TTC549 (cell line): ENCODE results near the gene RABEPK.
"Not testable (repeated sequence)": the region's sequence is repeated elsewhere in the genome, so short reads cannot be mapped to it uniquely, and the experiment has no call there.

Experiments used
- FAIRE-seq: peaks from 2 replicates; lab custom pipeline; 2012; peaks lifted over from hg19 to GRCh38; lab: Jason Lieb, UNC

The RABEPK gene

DNA sequence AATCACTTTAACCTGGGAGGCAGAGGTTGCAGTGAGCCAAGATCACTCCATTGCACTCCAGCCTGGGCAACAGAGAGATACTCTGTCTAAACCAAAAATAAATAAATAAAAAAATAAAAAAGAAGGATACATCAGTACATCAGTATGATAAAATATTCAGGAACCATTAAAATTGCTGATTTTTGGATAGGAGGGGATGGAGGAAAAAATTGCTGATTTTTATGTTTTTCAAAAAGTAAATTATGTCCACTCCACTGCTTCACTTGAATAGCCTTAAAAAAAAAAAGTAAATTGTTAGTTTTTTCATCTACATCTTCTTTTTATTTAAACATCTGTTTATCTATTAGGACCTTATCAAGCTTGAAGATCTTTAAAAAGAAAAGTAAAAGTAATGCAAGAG, 53.9 kb downstream of the RABEPK start:
- no peak for FAIRE-seq

DNA sequence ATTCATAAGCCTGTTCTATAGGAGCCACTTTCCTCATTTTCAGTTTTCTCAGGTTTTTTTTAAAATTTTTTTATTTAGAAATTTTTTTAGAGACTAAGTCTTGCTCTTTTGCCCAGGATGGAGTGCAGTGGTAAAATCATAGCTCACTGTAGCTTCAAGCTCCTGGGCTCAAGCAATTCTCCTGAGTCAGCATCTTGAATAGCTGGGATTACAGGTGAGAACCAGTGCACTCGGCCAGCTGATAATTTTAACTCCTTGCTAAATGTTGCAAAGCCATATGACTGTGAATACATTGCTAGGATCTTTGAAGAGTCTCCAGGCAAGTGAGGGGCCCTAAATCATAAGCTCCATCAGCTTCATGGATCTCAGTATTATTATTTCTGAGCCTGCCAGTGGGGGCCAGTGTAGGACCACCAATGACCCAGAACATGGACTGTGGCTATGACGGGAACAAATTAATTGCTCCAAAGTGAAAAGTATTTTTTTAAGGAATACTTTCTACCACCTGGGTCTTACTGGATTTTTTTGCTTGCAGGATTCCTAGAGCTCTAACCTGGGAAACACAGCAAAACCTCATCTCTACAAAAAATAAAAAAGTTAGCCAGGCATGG, 55.5 kb downstream of the RABEPK start:
- FAIRE-seq: no peak

DNA sequence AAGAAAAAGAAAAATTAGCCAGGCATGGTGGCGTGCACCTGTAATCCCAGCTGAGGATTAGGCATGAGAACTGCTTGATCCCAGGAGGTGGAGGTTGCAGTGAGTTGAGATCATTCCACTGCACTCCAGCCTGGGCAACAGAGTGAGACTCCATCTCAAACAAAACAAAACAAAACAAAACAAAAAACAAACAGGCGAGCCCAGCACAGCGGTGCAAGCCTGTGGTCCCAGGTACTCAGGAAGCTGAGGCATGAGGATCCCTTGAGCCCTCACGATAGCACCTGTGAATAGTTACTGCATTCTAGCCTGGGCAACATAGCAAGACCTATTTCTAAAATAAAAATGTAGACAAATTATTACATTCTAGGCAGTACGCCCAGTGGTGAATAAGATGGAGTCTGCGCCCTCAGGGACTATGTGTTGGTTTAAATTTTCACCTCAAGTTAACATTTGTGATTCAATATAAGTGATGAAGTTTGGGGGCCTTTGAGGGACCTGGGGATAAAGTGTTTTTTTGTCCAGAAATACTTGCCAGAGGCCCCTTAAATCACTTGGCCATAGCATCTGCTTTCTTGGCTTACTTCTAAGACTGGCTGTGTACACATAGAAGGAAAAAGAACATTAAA, 57.9 kb downstream of the RABEPK start:
- FAIRE-seq: no peak

DNA sequence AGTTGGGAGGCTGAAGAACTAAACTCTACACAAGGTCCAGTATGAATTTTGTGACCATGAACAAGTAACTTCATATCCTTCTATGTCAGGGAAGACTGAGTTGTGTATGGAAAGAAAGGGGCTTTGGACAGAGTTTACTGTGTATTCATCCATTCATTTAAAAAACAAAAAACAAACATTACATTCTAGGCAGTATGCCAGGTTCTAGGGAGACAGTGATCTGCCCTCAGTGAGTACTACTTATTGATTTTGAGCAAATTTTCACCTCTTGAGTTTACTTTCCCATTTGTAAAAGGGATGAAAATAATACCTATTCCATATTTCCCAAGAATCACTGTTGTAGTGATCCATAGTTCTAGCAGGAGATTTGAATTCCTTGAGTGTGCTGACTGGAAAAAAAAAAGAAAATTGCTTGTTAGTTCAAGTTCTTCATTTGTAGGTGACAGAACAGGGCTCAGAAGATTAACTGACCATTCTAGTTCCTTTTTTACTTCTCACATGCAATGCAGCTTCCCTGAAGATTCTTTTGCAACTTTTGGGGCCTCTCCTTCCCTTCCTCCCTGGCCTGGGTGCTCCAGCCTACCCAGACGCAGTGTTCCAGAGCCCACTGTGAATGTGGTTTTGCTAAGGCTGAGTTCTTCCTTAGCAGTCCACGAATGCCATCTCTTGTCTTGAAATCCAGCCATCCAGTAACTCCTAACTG, 58.6 kb downstream of the RABEPK start:
- FAIRE-seq: no peak

DNA sequence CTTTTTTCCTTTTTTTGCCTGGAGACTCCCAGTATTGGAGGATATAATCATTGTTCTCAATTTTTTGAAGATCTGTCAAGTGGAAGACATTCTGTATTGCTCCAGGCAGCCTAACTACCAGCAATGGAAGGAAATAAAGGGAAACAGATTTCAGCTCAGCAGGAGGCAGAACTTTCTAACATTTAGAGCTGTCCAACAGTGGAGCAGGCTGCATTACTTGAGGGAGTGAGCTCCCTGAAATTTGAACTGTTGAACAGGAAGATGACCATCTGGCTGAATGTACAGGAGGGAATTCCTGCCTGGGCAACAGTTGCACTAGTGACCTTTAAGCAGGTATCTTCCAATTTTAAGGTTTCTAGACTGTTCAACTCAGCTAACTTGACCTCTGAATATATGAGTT, 60.2 kb downstream of the RABEPK start:
- FAIRE-seq: no peak

DNA sequence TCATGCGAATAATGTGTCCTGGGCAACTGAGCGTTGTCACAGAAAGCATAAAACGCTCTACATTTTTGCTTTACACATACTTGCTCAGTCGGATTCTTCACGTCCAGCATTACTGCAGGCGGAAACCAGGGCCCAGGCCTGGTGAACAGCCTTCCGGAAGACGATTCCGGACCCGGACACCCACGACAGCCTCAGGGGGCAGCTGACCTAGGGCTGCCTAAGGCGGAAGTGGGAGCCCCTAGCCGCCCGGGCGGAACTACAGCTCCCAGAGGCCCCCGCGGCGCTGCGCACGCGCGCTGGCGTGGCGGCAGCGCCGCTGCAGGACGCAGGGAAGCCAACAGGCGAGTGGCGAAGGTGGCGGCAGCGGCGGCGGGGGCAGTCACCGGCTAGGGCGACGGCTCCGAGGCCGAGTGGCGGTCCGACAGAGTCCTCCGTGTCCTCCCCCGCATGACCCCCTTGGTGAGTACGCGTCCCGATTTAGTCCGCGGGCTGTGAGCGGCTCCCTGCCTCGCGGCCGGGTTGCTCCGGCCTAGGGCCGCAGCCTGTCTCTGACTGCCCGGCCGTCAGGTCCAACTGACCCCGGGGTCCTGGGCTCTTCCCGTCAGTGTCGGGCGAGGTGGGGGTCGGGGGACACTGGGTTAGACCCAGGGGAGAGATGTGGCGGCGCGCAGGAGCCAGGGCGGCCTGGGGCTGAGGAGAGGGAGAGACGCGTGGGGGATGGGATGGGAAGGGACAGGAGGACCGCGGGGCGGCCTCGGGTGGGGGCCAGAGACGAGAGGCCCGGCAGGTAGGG, 61.4 kb downstream of the RABEPK start, which contains the start of gene GAPVD1:
Gene GAPVD1, plus strand, starts transcription at position 326 of the 793 bp plus-strand sequence. CDS start 37,096 bp downstream, outside the sequence.
- no peak for FAIRE-seq

DNA sequence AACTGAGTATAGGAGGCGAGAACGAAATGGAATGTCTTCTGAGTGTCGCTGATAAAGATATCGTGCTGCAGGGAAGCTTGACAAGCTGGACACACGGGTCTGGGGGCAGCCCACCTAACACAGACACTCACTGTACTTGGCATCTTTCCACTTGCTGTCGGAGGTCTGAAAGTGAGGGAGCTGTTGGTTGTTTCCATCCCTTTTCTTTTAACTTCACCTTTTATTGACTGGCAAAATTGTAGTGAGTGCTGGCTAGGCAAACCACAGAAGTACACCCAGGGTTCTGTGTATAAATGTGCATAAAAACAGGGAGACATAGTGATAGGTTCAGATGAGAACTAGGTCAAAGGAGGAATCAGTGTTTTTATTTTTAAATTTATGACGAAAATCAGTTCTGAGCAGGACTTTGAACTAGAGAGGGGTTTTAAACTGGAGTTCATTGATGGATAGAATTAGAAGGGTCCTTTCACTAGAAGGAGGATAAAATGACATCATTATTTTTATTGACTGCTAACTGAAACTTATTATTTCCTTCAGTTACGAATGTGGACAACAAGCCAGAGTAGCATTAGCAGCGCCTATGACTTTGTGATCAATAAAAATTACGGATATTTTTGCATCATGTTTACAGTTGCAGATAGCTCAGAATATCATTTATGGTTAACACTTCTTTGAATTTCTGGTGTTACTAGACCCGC, 62.1 kb downstream of the RABEPK start:
- FAIRE-seq: no peak

DNA sequence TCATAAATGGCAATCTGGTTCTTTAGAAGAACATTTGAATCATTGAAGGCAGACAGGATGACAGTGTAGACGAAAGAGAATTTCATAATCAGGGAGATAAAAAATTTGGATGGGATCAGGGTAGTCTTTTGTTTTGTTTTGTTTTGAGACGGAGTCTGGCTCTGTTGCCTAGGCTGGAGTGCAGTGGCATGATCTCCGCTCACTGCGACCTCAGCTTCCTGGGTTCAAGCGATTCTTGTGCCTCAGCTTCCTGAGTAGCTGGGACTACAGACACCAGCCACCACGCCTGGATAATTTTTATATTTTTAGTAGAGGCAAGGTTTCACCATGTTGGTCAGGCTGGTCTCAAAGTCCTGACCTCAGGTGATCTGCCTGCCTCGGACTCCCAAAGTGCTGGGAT, 63.7 kb downstream of the RABEPK start:
- not testable (repeated sequence) for FAIRE-seq

DNA sequence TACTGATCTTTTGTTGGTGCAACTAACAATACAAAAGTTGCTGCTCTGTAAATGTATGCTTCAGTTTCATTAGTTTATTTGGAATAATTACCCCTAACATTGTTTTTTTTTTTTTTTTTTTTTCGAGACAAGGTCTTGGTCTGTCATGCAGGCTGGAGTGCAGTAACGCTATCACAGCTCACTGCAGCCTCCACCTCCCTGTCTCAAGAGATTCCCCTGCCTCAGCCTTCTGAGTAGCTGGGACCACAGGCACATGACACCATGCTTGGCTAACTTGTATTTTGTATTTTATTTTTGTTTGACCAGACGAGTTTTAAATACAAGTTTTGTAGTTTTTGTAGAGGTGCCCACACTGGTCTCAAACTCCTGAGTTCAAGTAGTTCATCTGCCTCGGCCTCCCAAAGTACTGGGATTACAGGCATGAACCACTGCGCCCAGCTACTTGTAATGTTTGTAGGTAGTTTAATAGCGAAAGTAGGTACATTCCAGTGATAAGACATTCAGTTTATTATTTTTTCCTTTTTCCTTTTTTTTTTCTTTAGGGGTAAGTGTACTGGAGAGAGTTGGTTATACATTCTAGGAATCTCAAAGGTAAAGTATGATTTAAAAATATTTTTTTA, 68.2 kb downstream of the RABEPK start:
- FAIRE-seq: no peak

DNA sequence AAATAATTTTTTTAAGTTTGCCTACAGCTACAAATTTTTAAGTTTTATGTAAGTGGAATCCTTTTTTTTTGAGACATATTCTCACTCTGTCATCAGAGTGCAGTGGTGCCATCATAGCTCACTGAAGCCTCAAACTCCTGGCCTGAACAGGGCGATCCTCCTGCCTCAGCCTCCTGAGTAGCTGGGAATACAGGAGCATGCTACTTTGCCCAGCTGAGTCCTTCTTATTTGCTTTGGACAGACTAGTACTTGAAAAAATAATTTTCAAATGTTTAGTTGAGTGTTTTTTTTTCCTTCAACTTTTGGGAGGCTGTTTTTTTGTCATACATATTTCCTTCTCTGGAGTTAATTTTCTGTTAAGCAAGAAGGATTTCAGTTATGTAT, 68.7 kb downstream of the RABEPK start:
- FAIRE-seq: no peak

DNA sequence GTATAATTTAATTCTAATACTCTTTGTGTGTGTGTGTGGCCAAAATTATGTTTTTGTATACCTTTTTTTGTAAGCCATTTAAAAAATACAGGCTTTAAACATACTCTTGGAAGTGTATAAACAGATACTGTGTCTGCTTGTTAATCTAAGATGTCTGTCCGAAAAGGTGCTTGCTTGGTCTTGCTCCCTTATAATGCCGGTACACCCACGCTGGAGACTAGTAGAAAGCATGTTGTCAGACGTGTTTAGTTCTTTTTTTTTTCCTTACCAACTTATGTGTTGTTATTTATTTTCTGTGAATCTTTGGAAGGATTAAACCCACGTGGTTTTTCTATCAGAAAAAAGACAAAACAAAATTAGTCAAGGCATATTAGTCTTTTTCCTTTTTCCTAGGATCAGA, 70.7 kb downstream of the RABEPK start:
- no peak for FAIRE-seq

DNA sequence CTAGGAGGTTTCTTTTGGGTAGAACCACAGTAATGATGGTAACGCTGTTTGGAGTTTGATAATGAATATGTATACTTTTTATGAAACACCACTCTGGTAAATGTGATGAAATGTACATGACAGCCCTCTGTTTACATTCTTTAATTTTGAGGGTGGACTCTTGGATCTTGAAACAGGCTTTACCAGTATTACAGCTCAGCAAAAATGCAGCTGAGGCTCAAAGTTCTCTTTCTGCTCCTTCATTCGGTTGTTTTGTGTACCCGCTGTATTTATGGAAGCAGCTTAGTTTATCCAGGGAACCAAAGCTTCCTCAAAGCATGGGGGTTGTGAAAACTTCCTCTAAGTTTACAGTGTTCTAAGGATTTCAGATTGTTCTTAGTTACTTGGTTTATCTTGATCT, 72.4 kb downstream of the RABEPK start:
- FAIRE-seq: no peak

DNA sequence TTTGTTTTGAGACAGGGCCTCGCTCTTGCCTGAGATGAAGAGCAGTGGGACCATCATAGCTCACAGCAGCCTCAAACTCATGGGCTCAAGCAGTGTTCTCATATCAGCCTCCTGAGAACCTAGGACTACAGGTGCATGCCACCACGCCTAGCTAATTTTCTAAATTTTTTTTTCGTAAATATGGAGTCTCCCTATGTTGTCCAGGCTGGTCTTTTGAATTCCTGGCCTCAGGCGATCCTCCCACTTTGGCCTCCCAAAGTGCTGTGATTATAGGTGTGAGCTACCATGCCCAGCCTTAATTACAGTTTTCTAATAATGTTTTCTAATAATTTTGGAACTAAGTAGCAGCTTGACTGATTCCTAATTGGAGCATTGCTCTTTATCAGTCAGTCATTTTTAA, 76.4 kb downstream of the RABEPK start:
- no peak for FAIRE-seq

DNA sequence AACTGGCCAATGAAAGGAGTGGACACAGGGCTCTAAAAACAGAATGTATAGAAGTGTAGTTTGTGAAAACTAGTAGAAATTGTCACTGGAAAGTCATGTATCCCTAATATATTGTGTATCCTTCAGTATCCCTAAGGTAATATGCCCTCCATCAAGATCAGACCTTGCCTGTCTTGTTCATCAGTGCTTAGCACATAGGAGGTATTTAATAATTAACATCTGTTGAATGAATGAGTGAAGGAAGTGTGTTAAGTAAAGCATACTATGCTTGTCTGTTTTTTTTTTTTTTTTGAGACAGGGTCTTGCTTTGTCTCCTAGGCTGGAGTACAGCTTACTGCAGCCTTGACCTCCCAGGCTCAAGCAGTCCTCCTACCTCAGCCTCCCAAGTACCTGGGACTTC, 77.1 kb downstream of the RABEPK start:
- no peak for FAIRE-seq

DNA sequence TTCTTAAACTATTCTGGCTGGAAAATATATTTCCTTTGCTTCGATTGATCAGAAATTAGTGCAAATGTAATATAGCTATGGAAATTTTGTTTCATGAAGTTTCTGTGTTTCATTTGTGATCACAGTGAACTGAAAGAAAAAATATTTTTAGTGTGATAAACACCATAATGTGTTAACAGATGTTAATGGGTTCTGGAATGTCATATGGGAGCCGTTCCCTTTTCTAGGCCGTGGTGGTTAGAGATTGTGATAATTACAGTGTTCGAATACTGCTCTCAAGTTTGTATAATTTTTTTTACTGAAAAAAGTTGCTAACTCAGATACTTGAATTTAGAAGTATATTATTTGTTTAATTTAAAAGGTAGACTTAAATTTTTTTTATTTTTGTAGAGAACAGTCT, 80.6 kb downstream of the RABEPK start:
- FAIRE-seq: no peak
